Prostate gland (tissue), 2 donors: ENCODE results near the gene SMIM44. TPM values are rescaled to one million over a fixed set of nuclear protein-coding genes. Genes with fewer than 3 reads are reported as not detected.

Source experiments
- DNase-seq: peaks from one replicate; pipeline ENCODE4 v3.0.0-alpha.2; 2019; ENCODE audit warnings: low spot score
- H3K27ac ChIP-seq, 2 donors: fragments of 200-600 bp; sonication (generic); 2 replicates each; pipeline ENCODE4 v1.5.1; 2017 to 2019
- H3K27me3 ChIP-seq: fragments of 200-600 bp; sonication (generic); replicated peaks from 2 replicates; pipeline ENCODE4 v1.5.1; 2019; ENCODE audit not compliant: insufficient read depth
- H3K36me3 ChIP-seq, 2 donors: fragments of 200-600 bp; sonication (generic); 1 replicate in 1 of 2; 2 replicates in 1 of 2; pipeline versions ENCODE4 v1.5.1 to v1.8.1; 2017 to 2019
- H3K4me1 ChIP-seq: fragments of 200-600 bp; sonication (generic); replicated peaks from 2 replicates; pipeline ENCODE4 v1.5.1; 2019
- H3K4me3 ChIP-seq, 2 donors: fragments of 200-600 bp; sonication (generic); 2 replicates each; pipeline ENCODE4 v1.5.1; 2017 to 2019
- H3K9me3 ChIP-seq: fragments of 200-600 bp; sonication (generic); 2 replicates; pipeline ENCODE4 v1.5.1; 2017
- CTCF ChIP-seq, 4 experiments: fragments of 200-600 bp in 2 of 4; fragments of 450-650 bp in 2 of 4; sonication (generic) in 2 of 4; IDR thresholded peaks; 1 replicate in 3 of 4; 2 replicates in 1 of 4; pipeline ENCODE4 v1.5.1; 2016 to 2019; ENCODE audit warnings: antibody characterized with exemption in 4 of 4, mild to moderate bottlenecking in 2 of 4, moderate library complexity in 2 of 4
- POLR2A ChIP-seq: fragments of 450-650 bp; IDR thresholded peaks from one replicate; pipeline ENCODE4 v1.6.1; 2016; ENCODE audit warnings: antibody characterized with exemption, mild to moderate bottlenecking
- POLR2AphosphoS5 ChIP-seq: sonication (generic); formaldehyde crosslinking; IDR thresholded peaks from one replicate; pipeline ENCODE4 v1.6.1; 2017; ENCODE audit warnings: antibody characterized with exemption
- WGBS: methylation state at CpG from one replicate; pipeline ENCODE4 v1.1.5; 2018; 5-methylcytosine and 5-hydroxymethylcytosine counted together
- intact Hi-C: fragments of 100-400 bp; cut with DNase I; formaldehyde crosslinking; loops from one replicate; pipeline ENCODE4 v1.14.2; 2022
- total RNA-seq, 2 donors: library from RNA; depleted of rRNA; stranded (reverse); fragments of >200 nt; gene quantifications; one replicate each; pipeline ENCODE4 v1.1.0, GENCODE V29; 2016

SMIM44 gene
- total RNA-seq, 2 donors from 2014 or later: 1.7 TPM; not detected in 1

GRCh38 chr19:3494559-3494958, 11.3 kb upstream of the SMIM44 start:
- H3K36me3 ChIP-seq: peaks cover 4 to 7% of the 10 kb centered on the region in 2 donors
- intact Hi-C loops: no loop called here
- DNase-seq: no peak

GRCh38 chr19:3494051-3494450, 10.8 kb upstream of the SMIM44 start:
- DNase-seq: no peak
- intact Hi-C loops: no loop called here
- WGBS: 70% methylated on average over 9 of the region's 15 CpGs
- Histone ChIP-seq H3K36me3 (peaks cover 4 to 7% of the 10 kb centered on the region in 2 donors), H3K27me3 (no peaks in the 10 kb centered on the region), H3K27ac (no peak overlapping the region), H3K4me3 (no peak overlapping the region), H3K4me1 (no peaks in the 10 kb centered on the region), H3K9me3 (no peaks in the 10 kb centered on the region)
- TF ChIP-seq CTCF (IDR thresholded peaks at IDR 0.05) (no peak), POLR2AphosphoS5 (no peak), POLR2A (no peak)

More at GRCh38 chr19:3494559-3494958, 11.3 kb upstream of the SMIM44 start:
- Histone ChIP-seq H3K9me3 (no peaks in the 10 kb centered on the region), H3K27ac (no peak overlapping the region), H3K4me3 (no peak overlapping the region), H3K4me1 (peaks cover 4% of the 10 kb centered on the region), H3K27me3 (no peaks in the 10 kb centered on the region)
- WGBS: 88% methylated on average over 18 of the region's 18 CpGs
- TF ChIP-seq POLR2AphosphoS5 (no peak), POLR2A (no peak), CTCF (IDR thresholded peaks at IDR 0.05) (no peak)

GRCh38 chr19:3493651-3494050, 10.4 kb upstream of the SMIM44 start:
- H3K4me1 ChIP-seq: no peaks in the 10 kb centered on the region

GRCh38 chr19:3492919-3493318, 9.7 kb upstream of the SMIM44 start:
- Histone ChIP-seq H3K27ac (no peak overlapping the region), H3K4me1 (no peaks in the 10 kb centered on the region), H3K36me3 (peaks cover 4 to 7% of the 10 kb centered on the region in 2 donors), H3K9me3 (no peaks in the 10 kb centered on the region), H3K4me3 (no peak overlapping the region), H3K27me3 (no peaks in the 10 kb centered on the region)
- no peak for DNase-seq
- 95% methylated on average over 16 of the region's 16 CpGs for WGBS
- TF ChIP-seq POLR2AphosphoS5: no peak
- intact Hi-C loops: no loop called here

More at GRCh38 chr19:3493651-3494050, 10.4 kb upstream of the SMIM44 start:
- no peaks in the 10 kb centered on the region for H3K27me3 ChIP-seq
- H3K4me3 ChIP-seq: no peak overlapping the region
- DNase-seq: no peak
- no peak overlapping the region for H3K27ac ChIP-seq
- intact Hi-C loops: no loop called here
- H3K9me3 ChIP-seq: no peaks in the 10 kb centered on the region
- peaks cover 4 to 7% of the 10 kb centered on the region in 2 donors for H3K36me3 ChIP-seq
- 95% methylated on average over 14 of the region's 14 CpGs for whole genome bisulfite sequencing
- TF ChIP-seq CTCF (IDR thresholded peaks at IDR 0.05) (no peak), POLR2A (no peak), POLR2AphosphoS5 (no peak)

- H3K9me3 ChIP-seq: no peaks in the 10 kb centered on the region
- no peaks in the 10 kb centered on the region for H3K27me3 ChIP-seq
- 94% methylated on average over 45 of the region's 45 CpGs for WGBS
- no peaks in the 10 kb centered on the region for H3K4me1 ChIP-seq
- H3K4me3 ChIP-seq: no peak overlapping the region
- TF ChIP-seq CTCF (IDR thresholded peaks at IDR 0.05): no peak
- no peak for TF ChIP-seq POLR2A
- no peak for TF ChIP-seq POLR2AphosphoS5
- no peak for DNase-seq
- peaks cover 4 to 7% of the 10 kb centered on the region in 2 donors for H3K36me3 ChIP-seq
- intact Hi-C loops: no loop called here
- H3K27ac ChIP-seq: no peak overlapping the region
Measured at GRCh38 chr19:3492131-3492839, 9.0 kb upstream of the SMIM44 start.
